ENCODE results near the gene ADGRF1. TPM values are rescaled to one million over a fixed set of nuclear protein-coding genes. Genes with fewer than 3 reads are reported as not detected.

ADGRF1 gene
- total RNA-seq, 4 donors from 2014 or later, result 7.4 to 57.0 (median 43.6) TPM

GRCh38 chr6:47075741-47076421 lies 33.7 kb upstream of the ADGRF1 start:
- no peak for DNase-seq
- no peaks in the 10 kb centered on the region for H3K27me3 ChIP-seq
- TF ChIP-seq, protein P1, sequence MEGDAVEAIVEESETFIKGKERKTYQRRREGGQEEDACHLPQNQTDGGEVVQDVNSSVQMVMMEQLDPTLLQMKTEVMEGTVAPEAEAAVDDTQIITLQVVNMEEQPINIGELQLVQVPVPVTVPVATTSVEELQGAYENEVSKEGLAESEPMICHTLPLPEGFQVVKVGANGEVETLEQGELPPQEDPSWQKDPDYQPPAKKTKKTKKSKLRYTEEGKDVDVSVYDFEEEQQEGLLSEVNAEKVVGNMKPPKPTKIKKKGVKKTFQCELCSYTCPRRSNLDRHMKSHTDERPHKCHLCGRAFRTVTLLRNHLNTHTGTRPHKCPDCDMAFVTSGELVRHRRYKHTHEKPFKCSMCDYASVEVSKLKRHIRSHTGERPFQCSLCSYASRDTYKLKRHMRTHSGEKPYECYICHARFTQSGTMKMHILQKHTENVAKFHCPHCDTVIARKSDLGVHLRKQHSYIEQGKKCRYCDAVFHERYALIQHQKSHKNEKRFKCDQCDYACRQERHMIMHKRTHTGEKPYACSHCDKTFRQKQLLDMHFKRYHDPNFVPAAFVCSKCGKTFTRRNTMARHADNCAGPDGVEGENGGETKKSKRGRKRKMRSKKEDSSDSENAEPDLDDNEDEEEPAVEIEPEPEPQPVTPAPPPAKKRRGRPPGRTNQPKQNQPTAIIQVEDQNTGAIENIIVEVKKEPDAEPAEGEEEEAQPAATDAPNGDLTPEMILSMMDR (IDR thresholded peaks at IDR 0.05), result no peak
- no peak for TF ChIP-seq POLR2A (IDR thresholded peaks at IDR 0.05)
- H3K4me3 ChIP-seq, result no peak overlapping the region
- no peaks in the 10 kb centered on the region for H3K9me3 ChIP-seq
- intact Hi-C loops (cut with DNase I), result no loop called here
- H3K27ac ChIP-seq, result peak overlapping the region in 3 of 4 donors; percentile 2 to 50 (median 39)
- H3K4me1 ChIP-seq, result peaks cover 0 to 23% (median 4%) of the 10 kb centered on the region in 3 donors
- WGBS, 2 donors, result 41 to 56% methylated on average over 8 of the region's 8 CpGs
- H3K36me3 ChIP-seq, result no peaks in the 10 kb centered on the region

- intact Hi-C loops (cut with DNase I), result no loop called here
- WGBS, 2 donors, result 62 to 63% methylated on average over 4 of the region's 4 CpGs
- H3K27ac ChIP-seq, result peak overlapping the region in 3 of 4 donors; percentile 2 to 50 (median 39)
- no peaks in the 10 kb centered on the region for H3K36me3 ChIP-seq
- H3K9me3 ChIP-seq, result no peaks in the 10 kb centered on the region
- DNase-seq, result no peak
- no peak overlapping the region for H3K4me3 ChIP-seq
- H3K4me1 ChIP-seq, result peaks cover 0 to 23% (median 4%) of the 10 kb centered on the region in 3 donors
- H3K27me3 ChIP-seq, result no peaks in the 10 kb centered on the region
- TF ChIP-seq, protein P1 (IDR thresholded peaks at IDR 0.05), result no peak
- no peak for TF ChIP-seq POLR2A (IDR thresholded peaks at IDR 0.05)
These were observed 33.0 kb upstream of the ADGRF1 start for GRCh38 chr6:47075168-47075567.

- no peaks in the 10 kb centered on the region for H3K9me3 ChIP-seq
- 84 to 92% methylated on average over 5 of the region's 5 CpGs for WGBS, 2 donors
- TF ChIP-seq, protein P1 (IDR thresholded peaks at IDR 0.05), result peak in 1 of 6 experiments; percentile 39
- no peak for TF ChIP-seq POLR2A (IDR thresholded peaks at IDR 0.05)
- no peak overlapping the region for H3K4me3 ChIP-seq
- peaks cover 0 to 23% (median 4%) of the 10 kb centered on the region in 3 donors for H3K4me1 ChIP-seq
- no peak for DNase-seq
- intact Hi-C loops (cut with DNase I), result no loop called here
- H3K27ac ChIP-seq, result no peak overlapping the region
- H3K27me3 ChIP-seq, result no peaks in the 10 kb centered on the region
- no peaks in the 10 kb centered on the region for H3K36me3 ChIP-seq
These were observed 31.3 kb upstream of the ADGRF1 start for GRCh38 chr6:47073125-47074110.

DNA sequence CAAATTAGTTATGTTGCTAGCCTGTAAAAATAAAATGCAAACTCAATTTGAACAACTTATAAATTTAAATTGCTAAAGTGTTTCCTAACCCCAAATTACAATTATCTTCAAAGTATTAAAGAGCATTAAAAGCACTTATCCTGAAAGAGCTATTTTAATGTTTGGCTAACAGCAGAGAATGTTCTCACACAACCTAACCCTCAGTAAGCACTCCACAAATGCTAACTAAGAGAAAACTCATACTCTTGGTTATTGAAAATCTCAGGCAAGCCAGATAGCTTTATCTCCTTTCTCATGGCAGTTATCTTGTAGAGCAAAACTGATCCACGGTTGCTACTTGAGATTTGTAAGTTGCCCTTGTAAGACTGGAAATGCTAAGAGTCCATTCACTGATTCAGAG lies 30.5 kb upstream of the ADGRF1 start:
- Histone ChIP-seq H3K27ac (no peak overlapping the region), H3K27me3 (no peaks in the 10 kb centered on the region), H3K9me3 (no peaks in the 10 kb centered on the region), H3K4me3 (no peak overlapping the region), H3K4me1 (peaks cover 0 to 23% (median 4%) of the 10 kb centered on the region in 3 donors), H3K36me3 (no peaks in the 10 kb centered on the region)
- no peak for TF ChIP-seq POLR2A (IDR thresholded peaks at IDR 0.05)
- TF ChIP-seq, protein P1 (IDR thresholded peaks at IDR 0.05), result no peak
- WGBS, 2 donors, result 0 to 41% methylated on average over 1 of the region's 1 CpG
- DNase-seq, result no peak
- intact Hi-C loops (cut with DNase I), result no loop called here

DNA sequence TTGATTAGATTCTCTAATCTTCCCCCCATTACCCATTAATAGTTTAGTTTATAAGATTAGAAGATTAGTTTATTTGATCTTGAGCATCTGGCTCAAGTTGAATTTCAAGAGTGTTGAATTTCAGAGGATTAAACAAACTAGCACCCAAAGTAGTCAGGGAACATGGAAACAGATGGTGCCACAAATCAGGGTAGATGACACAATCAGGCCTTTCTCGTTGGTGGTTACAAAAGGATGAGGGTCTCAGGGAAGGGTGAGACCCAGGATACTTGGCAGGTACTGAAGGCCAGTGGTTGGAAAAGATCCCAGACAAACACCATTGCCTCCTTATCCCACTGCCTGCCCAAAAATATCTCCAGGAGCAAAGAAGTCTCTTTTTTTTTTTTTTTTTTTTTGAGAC lies 29.5 kb upstream of the ADGRF1 start:
- TF ChIP-seq, protein P1 (IDR thresholded peaks at IDR 0.05), result no peak
- no peak for TF ChIP-seq POLR2A (IDR thresholded peaks at IDR 0.05)
- no peak for DNase-seq
- no peaks in the 10 kb centered on the region for H3K27me3 ChIP-seq
- intact Hi-C loops (cut with DNase I), result no loop called here
- H3K36me3 ChIP-seq, result no peaks in the 10 kb centered on the region
- H3K27ac ChIP-seq, result no peak overlapping the region
- no peaks in the 10 kb centered on the region for H3K9me3 ChIP-seq
- H3K4me3 ChIP-seq, result no peak overlapping the region
- peaks cover 0 to 16% (median 2%) of the 10 kb centered on the region in 3 donors for H3K4me1 ChIP-seq
- WGBS, 2 donors, result 40 to 57% methylated on average over 1 of the region's 1 CpG
